Naive thymus-derived CD4-positive, alpha-beta T cell (primary cell): ENCODE results near the gene BARX2. TPM values are rescaled to one million over a fixed set of nuclear protein-coding genes. Genes with fewer than 3 reads are reported as not detected.

Experiments
- ATAC-seq: fragments of 150-1000 bp; cut with Tn5 transposase; 2 replicates; pipeline ENCODE4 v1.10.0; 2021; ENCODE audit warnings: mild to moderate bottlenecking, moderate library complexity
- CTCF ChIA-PET: fragments of 350-600 bp; sonication (Branson Sonifier 250); formaldehyde crosslinking; loops from one replicate; lab custom pipeline; 2021; ENCODE audit warnings: antibody characterized with exemption; lab: Charles Lee
- POLR2A ChIA-PET: fragments of 350-600 bp; sonication (Branson Sonifier 250); formaldehyde crosslinking; loops from one replicate; lab custom pipeline; 2021; ENCODE audit warnings: antibody characterized with exemption, inconsistent platforms; lab: Charles Lee
- DNase-seq, 9 donors: peaks; one replicate each; pipeline versions ENCODE4 v3.0.0 to v3.0.0-alpha.2; 2020 to 2022; ENCODE audit warnings: mixed read lengths in 1 of 9
- H3K27ac ChIP-seq: one replicate; pipeline ENCODE4 v1.7.0; 2013; ENCODE audit warnings: mild to moderate bottlenecking, low read depth, low read length, moderate library complexity
- H3K27me3 ChIP-seq, 2 donors: one replicate each; pipeline ENCODE4 v1.7.0; 2013; ENCODE audit warnings: low read length in 2 of 2, mild to moderate bottlenecking in 2 of 2, moderate library complexity in 2 of 2; ENCODE audit not compliant: control insufficient read depth in 2 of 2, insufficient read depth in 2 of 2
- H3K36me3 ChIP-seq, 3 experiments: 1 replicate in 2 of 3; 2 replicates in 1 of 3; pipeline ENCODE4 v1.7.0; 2013; ENCODE audit warnings: low read length in 3 of 3, mild to moderate bottlenecking in 3 of 3, moderate library complexity in 1 of 3; ENCODE audit not compliant: insufficient read depth in 3 of 3, control insufficient read depth in 2 of 3
- H3K4me1 ChIP-seq, 2 donors: one replicate each; pipeline ENCODE4 v1.7.0; 2013; ENCODE audit warnings: low read length in 2 of 2, mild to moderate bottlenecking in 2 of 2, moderate library complexity in 1 of 2; ENCODE audit not compliant: control insufficient read depth in 2 of 2, insufficient read depth in 2 of 2
- H3K4me3 ChIP-seq: 2 replicates; pipeline ENCODE4 v1.7.0; 2013; ENCODE audit warnings: mild to moderate bottlenecking, low read length
- H3K9me3 ChIP-seq, 3 experiments: 1 replicate in 2 of 3; 2 replicates in 1 of 3; pipeline ENCODE4 v1.7.0; 2013; ENCODE audit warnings: low read length in 3 of 3; ENCODE audit not compliant: control insufficient read depth in 2 of 3
- H3K27ac Mint-ChIP-seq, 9 donors: one replicate each; pipeline ENCODE4 v1.8.0; 2020 to 2022; ENCODE audit warnings: mixed read lengths in 9 of 9, mild to moderate bottlenecking in 8 of 9, moderate library complexity in 5 of 9, inconsistent platforms in 2 of 9
- H3K27me3 Mint-ChIP-seq, 5 donors: one replicate each; pipeline ENCODE4 v1.8.0; 2021 to 2022; ENCODE audit warnings: mixed read lengths in 5 of 5, mild to moderate bottlenecking in 1 of 5
- H3K36me3 Mint-ChIP-seq, 5 donors: one replicate each; pipeline ENCODE4 v1.8.0; 2020 to 2022; ENCODE audit warnings: mixed read lengths in 5 of 5, mild to moderate bottlenecking in 3 of 5, inconsistent platforms in 1 of 5
- H3K4me1 Mint-ChIP-seq, 7 donors: one replicate each; pipeline ENCODE4 v1.8.0; 2020 to 2022; ENCODE audit warnings: mixed read lengths in 7 of 7, mild to moderate bottlenecking in 3 of 7, inconsistent platforms in 1 of 7
- H3K4me3 Mint-ChIP-seq, 10 donors: one replicate each; pipeline ENCODE4 v1.8.0; 2020 to 2022; ENCODE audit warnings: mild to moderate bottlenecking in 10 of 10, mixed read lengths in 10 of 10, moderate library complexity in 6 of 10, inconsistent platforms in 2 of 10
- H3K9me3 Mint-ChIP-seq, 11 donors: one replicate each; pipeline ENCODE4 v1.8.0; 2020 to 2022; ENCODE audit warnings: mixed read lengths in 11 of 11, mild to moderate bottlenecking in 4 of 11, inconsistent platforms in 1 of 11, moderate library complexity in 1 of 11
- intact Hi-C, 2 donors: fragments of 100-400 bp; cut with micrococcal nuclease; formaldehyde crosslinking; loops; one replicate each; pipeline ENCODE4 v1.15.1; 2023
- polyA plus RNA-seq, 2 donors: library from polyadenylated mRNA; unstranded; fragments of 300-500 nt; fragmentation: Illumina TruSeq; gene quantifications; one replicate each; pipeline ENCODE4 v1.2.3, GENCODE V29; 2021
- total RNA-seq, 6 experiments: library from RNA in 5 of 6; stranded (reverse) in 5 of 6; gene quantifications; 1 replicate in 5 of 6; 2 replicates in 1 of 6; pipeline ENCODE4 v1.2.3 and lab custom pipeline; 2021 to 2026

The BARX2 gene
- total and polyA plus RNA-seq, 7 experiments from 2014 or later: 0.44 TPM; not detected in 6

- H3K4me3 ChIP-seq: no peak overlapping the region
- H3K4me1 Mint-ChIP-seq: peaks cover 14 to 27% (median 23%) of the 10 kb centered on the region in 7 donors
- CTCF ChIA-PET: no interaction called here
- no peak overlapping the region for H3K27ac Mint-ChIP-seq
- no peak overlapping the region for H3K27ac ChIP-seq
- H3K36me3 Mint-ChIP-seq: no peaks in the 10 kb centered on the region
- POLR2A ChIA-PET: no interaction called here
- H3K4me3 Mint-ChIP-seq: no peak overlapping the region
- peaks cover 0 to 6% of the 10 kb centered on the region in 2 donors for H3K27me3 ChIP-seq
- intact Hi-C loops: loop anchor here in 1 of 2 donors (5.0 kb wide), 1 partner anchor 320 kb away; no protein-coding TSS in a partner anchor
- H3K9me3 ChIP-seq: no peaks in the 10 kb centered on the region
- peaks cover 0 to 7% of the 10 kb centered on the region in 2 donors for H3K4me1 ChIP-seq
- no peaks in the 10 kb centered on the region for H3K9me3 Mint-ChIP-seq
- DNase-seq: no peak
- no peak for ATAC-seq
- peaks cover 68 to 80% (median 73%) of the 10 kb centered on the region in 5 donors for H3K27me3 Mint-ChIP-seq
- no peaks in the 10 kb centered on the region for H3K36me3 ChIP-seq
Measured at GRCh38 chr11:129377739-129378138, 2.1 kb downstream of the BARX2 start.

- POLR2A ChIA-PET: no interaction called here
- Mint-ChIP-seq H3K27me3 (peaks cover 58 to 79% (median 68%) of the 10 kb centered on the region in 5 donors), H3K4me3 (no peak overlapping the region), H3K27ac (no peak overlapping the region), H3K9me3 (peaks cover 0 to 2% (median 0%) of the 10 kb centered on the region in 11 donors), H3K36me3 (no peaks in the 10 kb centered on the region), H3K4me1 (peaks cover 0 to 9% (median 8%) of the 10 kb centered on the region in 7 donors)
- peaks cover 0 to 7% of the 10 kb centered on the region in 2 donors for H3K4me1 ChIP-seq
- CTCF ChIA-PET: interaction anchor here (0.7 kb wide), 1 partner anchor 10 kb away, joined by 5 read pairs; no protein-coding TSS in a partner anchor
- no peaks in the 10 kb centered on the region for H3K9me3 ChIP-seq
- intact Hi-C loops: no loop called here
- H3K4me3 ChIP-seq: no peak overlapping the region
- no peaks in the 10 kb centered on the region for H3K36me3 ChIP-seq
- no peak for DNase-seq
- H3K27ac ChIP-seq: no peak overlapping the region
- H3K27me3 ChIP-seq: no peaks in the 10 kb centered on the region
- ATAC-seq: no peak
Measured at GRCh38 chr11:129380413-129380812, 4.8 kb downstream of the BARX2 start.

- H3K36me3 ChIP-seq: no peaks in the 10 kb centered on the region
- CTCF ChIA-PET: no interaction called here
- DNase-seq (no peak), ATAC-seq (no peak)
- no peaks in the 10 kb centered on the region for H3K9me3 ChIP-seq
- peaks cover 55 to 75% (median 64%) of the 10 kb centered on the region in 5 donors for H3K27me3 Mint-ChIP-seq
- H3K4me3 Mint-ChIP-seq: no peak overlapping the region
- POLR2A ChIA-PET: no interaction called here
- H3K9me3 Mint-ChIP-seq: peaks cover 0 to 2% (median 0%) of the 10 kb centered on the region in 11 donors
- no peak overlapping the region for H3K27ac Mint-ChIP-seq
- no peak overlapping the region for H3K4me3 ChIP-seq
- no peaks in the 10 kb centered on the region for H3K4me1 ChIP-seq
- intact Hi-C loops: no loop called here
- no peaks in the 10 kb centered on the region for H3K36me3 Mint-ChIP-seq
- H3K4me1 Mint-ChIP-seq: no peaks in the 10 kb centered on the region
- no peaks in the 10 kb centered on the region for H3K27me3 ChIP-seq
- H3K27ac ChIP-seq: no peak overlapping the region
Measured at GRCh38 chr11:129382583-129382982, 6.9 kb downstream of the BARX2 start.

- H3K27ac ChIP-seq: no peak overlapping the region
- no peaks in the 10 kb centered on the region for H3K27me3 ChIP-seq
- Mint-ChIP-seq H3K4me3 (no peak overlapping the region), H3K36me3 (no peaks in the 10 kb centered on the region), H3K4me1 (no peaks in the 10 kb centered on the region), H3K27me3 (peaks cover 50 to 75% (median 64%) of the 10 kb centered on the region in 5 donors), H3K27ac (no peak overlapping the region), H3K9me3 (peaks cover 0 to 2% (median 0%) of the 10 kb centered on the region in 11 donors)
- no peaks in the 10 kb centered on the region for H3K9me3 ChIP-seq
- ATAC-seq (no peak), DNase-seq (no peak)
- ChIA-PET CTCF (no interaction called here), POLR2A (no interaction called here)
- H3K4me1 ChIP-seq: no peaks in the 10 kb centered on the region
- intact Hi-C loops: no loop called here
- no peak overlapping the region for H3K4me3 ChIP-seq
- no peaks in the 10 kb centered on the region for H3K36me3 ChIP-seq
Measured at GRCh38 chr11:129383060-129383459, 7.4 kb downstream of the BARX2 start.

- no peak overlapping the region for H3K4me3 Mint-ChIP-seq
- no peaks in the 10 kb centered on the region for H3K36me3 Mint-ChIP-seq
- intact Hi-C loops: no loop called here
- no peak overlapping the region for H3K27ac Mint-ChIP-seq
- no peak overlapping the region for H3K4me3 ChIP-seq
- ChIA-PET CTCF (no interaction called here), POLR2A (no interaction called here)
- DNase-seq (no peak), ATAC-seq (no peak)
- H3K4me1 Mint-ChIP-seq: no peaks in the 10 kb centered on the region
- no peaks in the 10 kb centered on the region for H3K36me3 ChIP-seq
- H3K9me3 Mint-ChIP-seq: peaks cover 0 to 2% (median 0%) of the 10 kb centered on the region in 11 donors
- H3K27me3 Mint-ChIP-seq: peaks cover 46 to 74% (median 61%) of the 10 kb centered on the region in 5 donors
- H3K4me1 ChIP-seq: no peaks in the 10 kb centered on the region
- no peaks in the 10 kb centered on the region for H3K9me3 ChIP-seq
- no peak overlapping the region for H3K27ac ChIP-seq
- no peaks in the 10 kb centered on the region for H3K27me3 ChIP-seq
Measured at GRCh38 chr11:129383502-129383901, 7.9 kb downstream of the BARX2 start.

GRCh38 chr11:129384415-129384814 is 8.8 kb downstream of the BARX2 start:
- POLR2A ChIA-PET: no interaction called here
- Histone ChIP-seq H3K27me3 (no peaks in the 10 kb centered on the region), H3K36me3 (no peaks in the 10 kb centered on the region), H3K4me3 (no peak overlapping the region), H3K27ac (no peak overlapping the region), H3K4me1 (no peaks in the 10 kb centered on the region), H3K9me3 (no peaks in the 10 kb centered on the region)
- Mint-ChIP-seq H3K4me3 (no peak overlapping the region), H3K4me1 (no peaks in the 10 kb centered on the region), H3K9me3 (peaks cover 0 to 2% (median 0%) of the 10 kb centered on the region in 11 donors), H3K27ac (no peak overlapping the region), H3K27me3 (peaks cover 40 to 68% (median 58%) of the 10 kb centered on the region in 5 donors), H3K36me3 (no peaks in the 10 kb centered on the region)
- intact Hi-C loops: no loop called here
- DNase-seq (no peak), ATAC-seq (no peak)
- CTCF ChIA-PET: interaction anchor here (0.8 kb wide), 1 partner anchor 9 kb away, joined by 4 read pairs; the partner anchor contains the start of gene BARX2

- Histone ChIP-seq H3K4me3 (no peak overlapping the region), H3K36me3 (no peaks in the 10 kb centered on the region), H3K9me3 (no peaks in the 10 kb centered on the region), H3K27me3 (no peaks in the 10 kb centered on the region), H3K4me1 (no peaks in the 10 kb centered on the region), H3K27ac (no peak overlapping the region)
- H3K4me3 Mint-ChIP-seq: no peak overlapping the region
- DNase-seq (no peak), ATAC-seq (no peak)
- CTCF ChIA-PET: no interaction called here
- no peaks in the 10 kb centered on the region for H3K36me3 Mint-ChIP-seq
- H3K27me3 Mint-ChIP-seq: peaks cover 30 to 72% (median 57%) of the 10 kb centered on the region in 5 donors
- POLR2A ChIA-PET: no interaction called here
- peaks cover 0 to 3% (median 0%) of the 10 kb centered on the region in 11 donors for H3K9me3 Mint-ChIP-seq
- H3K27ac Mint-ChIP-seq: no peak overlapping the region
- no peaks in the 10 kb centered on the region for H3K4me1 Mint-ChIP-seq
- intact Hi-C loops: no loop called here
Measured at GRCh38 chr11:129385801-129386200, 10.2 kb downstream of the BARX2 start.
